C4-2B (cell line): ENCODE measurements around the gene COBL.

Experiments
- CTCF ChIP-seq: fragments of 450-650 bp; conservative IDR thresholded peaks from 2 replicates; pipeline ENCODE4 v1.5.1; 2017; ENCODE audit warnings: mild to moderate bottlenecking
- ZFX ChIP-seq: fragments of 450-650 bp; IDR thresholded peaks from 2 replicates; pipeline ENCODE4 v1.6.1; 2017

DNA sequence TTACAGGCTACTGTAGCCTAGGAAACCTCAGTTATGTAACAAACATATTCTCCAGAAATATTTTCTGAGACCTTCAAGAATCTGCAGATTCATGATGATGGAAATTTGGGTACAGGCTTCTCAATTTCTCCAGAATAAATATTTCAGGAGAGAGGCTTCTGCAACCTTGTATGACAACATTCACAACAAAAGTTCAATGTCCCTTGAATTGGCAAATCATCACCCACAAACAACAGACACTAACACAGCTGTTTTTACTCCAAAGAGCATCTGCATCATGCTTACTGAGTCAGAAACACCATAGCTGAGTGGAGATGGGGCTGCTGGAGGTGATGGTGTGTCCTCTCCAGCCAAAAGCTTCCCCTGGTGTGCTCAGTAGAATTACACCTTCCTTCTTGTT, 9.3 kb upstream of the COBL start:
- no peak for TF ChIP-seq CTCF
- no peak for TF ChIP-seq ZFX
